SK-N-SH treated with all-trans-retinoic acid at 6 μM for 48 hours (cell line): Measurements from ENCODE around the gene UBQLN4.
A peak's percentile ranks its signal among the peaks of the same experiment; 100 is the strongest.

ENCODE experiments used
- ATAC-seq: fragments of 200-7000 bp; cut with Tn5 transposase; 3 replicates; pipeline ENCODE4 v1.9.1; 2020; ENCODE audit warnings: mild to moderate bottlenecking, moderate library complexity
- ARNTL ChIP-seq: fragments of 450-650 bp; formaldehyde crosslinking; IDR thresholded peaks from 2 replicates; pipeline ENCODE4 v1.5.0; 2020; ENCODE audit warnings: low read depth, mild to moderate bottlenecking, moderate library complexity, borderline replicate concordance
- BACH2 ChIP-seq: fragments of 250-450 bp; sonication (Bioruptor Pico); IDR thresholded peaks from 2 replicates; pipeline ENCODE4 v1.9.0; 2021; ENCODE audit warnings: mild to moderate bottlenecking, borderline replicate concordance
- CSDC2 ChIP-seq: fragments of 250-450 bp; sonication (Bioruptor Pico); IDR thresholded peaks from 2 replicates; pipeline ENCODE4 v1.5.0; 2020; ENCODE audit warnings: mild to moderate bottlenecking, moderate library complexity
- ESRRG ChIP-seq: fragments of 250-450 bp; sonication (Bioruptor Pico); IDR thresholded peaks from 2 replicates; pipeline ENCODE4 v1.6.1; 2021; ENCODE audit warnings: mild to moderate bottlenecking
- GLIS3 ChIP-seq: fragments of 250-450 bp; sonication (Bioruptor Pico); IDR thresholded peaks from 2 replicates; pipeline ENCODE4 v1.5.0; 2020; ENCODE audit warnings: mild to moderate bottlenecking, moderate library complexity
- ISL1 ChIP-seq: fragments of 250-450 bp; sonication (Bioruptor Pico); IDR thresholded peaks from 2 replicates; pipeline ENCODE4 v2.1.2; 2022; ENCODE audit warnings: mild to moderate bottlenecking, moderate library complexity
- OSR1 ChIP-seq: fragments of 250-450 bp; sonication (Bioruptor Pico); IDR thresholded peaks from 2 replicates; pipeline ENCODE4 v1.8.0; 2022; ENCODE audit warnings: moderate library complexity, mild to moderate bottlenecking, inconsistent platforms
- PPARA ChIP-seq: fragments of 250-450 bp; sonication (Bioruptor Pico); IDR thresholded peaks from 2 replicates; pipeline ENCODE4 v1.5.0; 2020; ENCODE audit warnings: mild to moderate bottlenecking, borderline replicate concordance
- RARB ChIP-seq: fragments of 250-450 bp; sonication (Bioruptor Pico); IDR thresholded peaks from 2 replicates; pipeline ENCODE4 v1.8.0; 2021; ENCODE audit warnings: mild to moderate bottlenecking, moderate library complexity
- SNAI2 ChIP-seq: fragments of 250-450 bp; sonication (Bioruptor Pico); IDR thresholded peaks from 2 replicates; pipeline ENCODE4 v1.5.0; 2020; ENCODE audit warnings: mild to moderate bottlenecking, moderate library complexity
- TCF4 ChIP-seq: fragments of 250-450 bp; sonication (Bioruptor Pico); IDR thresholded peaks from 2 replicates; pipeline ENCODE4 v1.8.0; 2021; ENCODE audit warnings: mild to moderate bottlenecking, moderate library complexity, borderline replicate concordance
- ZC3H10 ChIP-seq: fragments of 250-450 bp; sonication (Bioruptor Pico); IDR thresholded peaks from 2 replicates; pipeline ENCODE4 v1.5.1; 2021; ENCODE audit warnings: mild to moderate bottlenecking, moderate library complexity
- ZFP30 ChIP-seq: fragments of 450-650 bp; formaldehyde crosslinking; IDR thresholded peaks from 2 replicates; pipeline ENCODE4 v1.5.0; 2022; ENCODE audit warnings: mild to moderate bottlenecking, moderate library complexity
- ZNF70 ChIP-seq: fragments of 450-650 bp; formaldehyde crosslinking; IDR thresholded peaks from 2 replicates; pipeline ENCODE4 v1.5.0; 2020; ENCODE audit warnings: mild to moderate bottlenecking, moderate library complexity
- ZNF8 ChIP-seq: fragments of 450-650 bp; formaldehyde crosslinking; IDR thresholded peaks from 2 replicates; pipeline ENCODE4 v1.5.0; 2020; ENCODE audit warnings: mild to moderate bottlenecking, moderate library complexity
- TF ChIP-seq, protein P1 (sequence below): fragments of 250-450 bp; sonication (Bioruptor Pico); IDR thresholded peaks from 2 replicates; pipeline ENCODE4 v1.5.1; 2021; ENCODE audit warnings: mild to moderate bottlenecking, moderate library complexity
- TF ChIP-seq, protein P2 (sequence below): fragments of 250-450 bp; sonication (Bioruptor Pico); IDR thresholded peaks from 2 replicates; pipeline ENCODE4 v1.5.0; 2020; ENCODE audit warnings: mild to moderate bottlenecking, moderate library complexity
- TF ChIP-seq, protein P3 (sequence below): fragments of 250-450 bp; sonication (Bioruptor Pico); IDR thresholded peaks from 2 replicates; pipeline ENCODE4 v1.5.1; 2020; ENCODE audit warnings: low read depth, mild to moderate bottlenecking, moderate library complexity
- TF ChIP-seq, protein P4 (sequence below): fragments of 250-450 bp; sonication (Bioruptor Pico); IDR thresholded peaks from 2 replicates; pipeline ENCODE4 v1.8.0; 2020; ENCODE audit warnings: mild to moderate bottlenecking, moderate library complexity, borderline replicate concordance
- TF ChIP-seq, protein P5 (sequence below): fragments of 250-450 bp; sonication (Bioruptor Pico); IDR thresholded peaks from 2 replicates; pipeline ENCODE4 v1.8.0; 2021; ENCODE audit warnings: low read depth, mild to moderate bottlenecking, moderate library complexity, borderline replicate concordance

UBQLN4 gene

DNA sequence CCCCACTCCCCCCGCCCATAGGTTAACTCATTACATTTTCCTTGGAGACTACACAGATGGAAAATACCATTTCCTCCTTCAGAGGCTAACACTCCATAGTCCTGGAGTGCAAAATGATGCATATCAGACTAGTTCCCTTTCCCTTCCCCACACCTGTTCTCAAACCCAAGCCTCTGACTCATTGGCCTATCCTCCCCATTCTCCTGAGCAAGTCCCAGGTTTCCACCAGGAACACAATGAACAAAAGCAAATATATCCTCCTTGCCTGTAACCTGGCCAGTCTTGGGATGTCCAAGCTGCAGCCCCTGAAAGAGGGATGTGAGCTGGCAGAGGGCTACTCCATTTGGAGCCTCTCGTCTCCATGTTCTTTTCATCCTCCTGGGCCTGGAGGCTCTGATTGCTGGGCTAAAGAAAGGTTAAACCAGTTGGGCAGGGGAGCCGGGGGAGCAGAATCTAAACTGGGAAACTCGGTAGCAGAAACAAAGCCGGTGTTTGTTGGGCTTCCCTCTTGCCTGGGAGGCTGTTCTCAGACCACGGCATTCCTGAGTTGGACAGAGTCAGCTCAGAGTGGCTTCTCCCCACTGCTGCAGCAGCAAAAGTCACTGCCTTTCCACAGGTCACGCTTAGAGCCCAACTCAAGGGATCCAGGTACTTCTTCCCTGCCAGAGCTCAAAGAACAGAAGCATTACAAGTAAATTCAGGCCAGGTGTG, 46.8 kb downstream of the UBQLN4 start:
- peak; percentile 32 for ATAC-seq
- TF ChIP-seq ISL1 (no peak), RARB (CRISPR knock-in tag) (no peak), ARNTL (CRISPR knock-in tag) (no peak), ZFP30 (CRISPR knock-in tag) (no peak), ZNF70 (no peak), GLIS3 (no peak), ZNF8 (CRISPR knock-in tag) (no peak), OSR1 (CRISPR knock-in tag) (no peak), PPARA (CRISPR knock-in tag) (no peak), CSDC2 (CRISPR knock-in tag) (no peak), SNAI2 (CRISPR knock-in tag) (no peak), ZC3H10 (CRISPR knock-in tag) (no peak), TCF4 (CRISPR knock-in tag) (no peak)
- TF ChIP-seq, protein P1, sequence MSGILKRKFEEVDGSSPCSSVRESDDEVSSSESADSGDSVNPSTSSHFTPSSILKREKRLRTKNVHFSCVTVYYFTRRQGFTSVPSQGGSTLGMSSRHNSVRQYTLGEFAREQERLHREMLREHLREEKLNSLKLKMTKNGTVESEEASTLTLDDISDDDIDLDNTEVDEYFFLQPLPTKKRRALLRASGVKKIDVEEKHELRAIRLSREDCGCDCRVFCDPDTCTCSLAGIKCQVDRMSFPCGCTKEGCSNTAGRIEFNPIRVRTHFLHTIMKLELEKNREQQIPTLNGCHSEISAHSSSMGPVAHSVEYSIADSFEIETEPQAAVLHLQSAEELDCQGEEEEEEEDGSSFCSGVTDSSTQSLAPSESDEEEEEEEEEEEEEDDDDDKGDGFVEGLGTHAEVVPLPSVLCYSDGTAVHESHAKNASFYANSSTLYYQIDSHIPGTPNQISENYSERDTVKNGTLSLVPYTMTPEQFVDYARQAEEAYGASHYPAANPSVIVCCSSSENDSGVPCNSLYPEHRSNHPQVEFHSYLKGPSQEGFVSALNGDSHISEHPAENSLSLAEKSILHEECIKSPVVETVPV (CRISPR knock-in tag) = no peak
- TF ChIP-seq, protein P2, sequence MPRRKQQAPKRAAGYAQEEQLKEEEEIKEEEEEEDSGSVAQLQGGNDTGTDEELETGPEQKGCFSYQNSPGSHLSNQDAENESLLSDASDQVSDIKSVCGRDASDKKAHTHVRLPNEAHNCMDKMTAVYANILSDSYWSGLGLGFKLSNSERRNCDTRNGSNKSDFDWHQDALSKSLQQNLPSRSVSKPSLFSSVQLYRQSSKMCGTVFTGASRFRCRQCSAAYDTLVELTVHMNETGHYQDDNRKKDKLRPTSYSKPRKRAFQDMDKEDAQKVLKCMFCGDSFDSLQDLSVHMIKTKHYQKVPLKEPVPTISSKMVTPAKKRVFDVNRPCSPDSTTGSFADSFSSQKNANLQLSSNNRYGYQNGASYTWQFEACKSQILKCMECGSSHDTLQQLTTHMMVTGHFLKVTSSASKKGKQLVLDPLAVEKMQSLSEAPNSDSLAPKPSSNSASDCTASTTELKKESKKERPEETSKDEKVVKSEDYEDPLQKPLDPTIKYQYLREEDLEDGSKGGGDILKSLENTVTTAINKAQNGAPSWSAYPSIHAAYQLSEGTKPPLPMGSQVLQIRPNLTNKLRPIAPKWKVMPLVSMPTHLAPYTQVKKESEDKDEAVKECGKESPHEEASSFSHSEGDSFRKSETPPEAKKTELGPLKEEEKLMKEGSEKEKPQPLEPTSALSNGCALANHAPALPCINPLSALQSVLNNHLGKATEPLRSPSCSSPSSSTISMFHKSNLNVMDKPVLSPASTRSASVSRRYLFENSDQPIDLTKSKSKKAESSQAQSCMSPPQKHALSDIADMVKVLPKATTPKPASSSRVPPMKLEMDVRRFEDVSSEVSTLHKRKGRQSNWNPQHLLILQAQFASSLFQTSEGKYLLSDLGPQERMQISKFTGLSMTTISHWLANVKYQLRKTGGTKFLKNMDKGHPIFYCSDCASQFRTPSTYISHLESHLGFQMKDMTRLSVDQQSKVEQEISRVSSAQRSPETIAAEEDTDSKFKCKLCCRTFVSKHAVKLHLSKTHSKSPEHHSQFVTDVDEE (CRISPR knock-in tag) = no peak
- TF ChIP-seq, protein P3, sequence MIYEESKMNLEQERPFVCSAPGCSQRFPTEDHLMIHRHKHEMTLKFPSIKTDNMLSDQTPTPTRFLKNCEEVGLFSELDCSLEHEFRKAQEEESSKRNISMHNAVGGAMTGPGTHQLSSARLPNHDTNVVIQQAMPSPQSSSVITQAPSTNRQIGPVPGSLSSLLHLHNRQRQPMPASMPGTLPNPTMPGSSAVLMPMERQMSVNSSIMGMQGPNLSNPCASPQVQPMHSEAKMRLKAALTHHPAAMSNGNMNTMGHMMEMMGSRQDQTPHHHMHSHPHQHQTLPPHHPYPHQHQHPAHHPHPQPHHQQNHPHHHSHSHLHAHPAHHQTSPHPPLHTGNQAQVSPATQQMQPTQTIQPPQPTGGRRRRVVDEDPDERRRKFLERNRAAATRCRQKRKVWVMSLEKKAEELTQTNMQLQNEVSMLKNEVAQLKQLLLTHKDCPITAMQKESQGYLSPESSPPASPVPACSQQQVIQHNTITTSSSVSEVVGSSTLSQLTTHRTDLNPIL = no peak
- TF ChIP-seq, protein P4, sequence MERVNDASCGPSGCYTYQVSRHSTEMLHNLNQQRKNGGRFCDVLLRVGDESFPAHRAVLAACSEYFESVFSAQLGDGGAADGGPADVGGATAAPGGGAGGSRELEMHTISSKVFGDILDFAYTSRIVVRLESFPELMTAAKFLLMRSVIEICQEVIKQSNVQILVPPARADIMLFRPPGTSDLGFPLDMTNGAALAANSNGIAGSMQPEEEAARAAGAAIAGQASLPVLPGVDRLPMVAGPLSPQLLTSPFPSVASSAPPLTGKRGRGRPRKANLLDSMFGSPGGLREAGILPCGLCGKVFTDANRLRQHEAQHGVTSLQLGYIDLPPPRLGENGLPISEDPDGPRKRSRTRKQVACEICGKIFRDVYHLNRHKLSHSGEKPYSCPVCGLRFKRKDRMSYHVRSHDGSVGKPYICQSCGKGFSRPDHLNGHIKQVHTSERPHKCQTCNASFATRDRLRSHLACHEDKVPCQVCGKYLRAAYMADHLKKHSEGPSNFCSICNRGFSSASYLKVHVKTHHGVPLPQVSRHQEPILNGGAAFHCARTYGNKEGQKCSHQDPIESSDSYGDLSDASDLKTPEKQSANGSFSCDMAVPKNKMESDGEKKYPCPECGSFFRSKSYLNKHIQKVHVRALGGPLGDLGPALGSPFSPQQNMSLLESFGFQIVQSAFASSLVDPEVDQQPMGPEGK (CRISPR knock-in tag) = no peak
- TF ChIP-seq, protein P5, sequence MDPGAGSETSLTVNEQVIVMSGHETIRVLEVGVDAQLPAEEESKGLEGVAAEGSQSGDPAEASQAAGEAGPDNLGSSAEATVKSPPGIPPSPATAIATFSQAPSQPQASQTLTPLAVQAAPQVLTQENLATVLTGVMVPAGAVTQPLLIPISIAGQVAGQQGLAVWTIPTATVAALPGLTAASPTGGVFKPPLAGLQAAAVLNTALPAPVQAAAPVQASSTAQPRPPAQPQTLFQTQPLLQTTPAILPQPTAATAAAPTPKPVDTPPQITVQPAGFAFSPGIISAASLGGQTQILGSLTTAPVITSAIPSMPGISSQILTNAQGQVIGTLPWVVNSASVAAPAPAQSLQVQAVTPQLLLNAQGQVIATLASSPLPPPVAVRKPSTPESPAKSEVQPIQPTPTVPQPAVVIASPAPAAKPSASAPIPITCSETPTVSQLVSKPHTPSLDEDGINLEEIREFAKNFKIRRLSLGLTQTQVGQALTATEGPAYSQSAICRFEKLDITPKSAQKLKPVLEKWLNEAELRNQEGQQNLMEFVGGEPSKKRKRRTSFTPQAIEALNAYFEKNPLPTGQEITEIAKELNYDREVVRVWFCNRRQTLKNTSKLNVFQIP (CRISPR knock-in tag) = no peak

DNA sequence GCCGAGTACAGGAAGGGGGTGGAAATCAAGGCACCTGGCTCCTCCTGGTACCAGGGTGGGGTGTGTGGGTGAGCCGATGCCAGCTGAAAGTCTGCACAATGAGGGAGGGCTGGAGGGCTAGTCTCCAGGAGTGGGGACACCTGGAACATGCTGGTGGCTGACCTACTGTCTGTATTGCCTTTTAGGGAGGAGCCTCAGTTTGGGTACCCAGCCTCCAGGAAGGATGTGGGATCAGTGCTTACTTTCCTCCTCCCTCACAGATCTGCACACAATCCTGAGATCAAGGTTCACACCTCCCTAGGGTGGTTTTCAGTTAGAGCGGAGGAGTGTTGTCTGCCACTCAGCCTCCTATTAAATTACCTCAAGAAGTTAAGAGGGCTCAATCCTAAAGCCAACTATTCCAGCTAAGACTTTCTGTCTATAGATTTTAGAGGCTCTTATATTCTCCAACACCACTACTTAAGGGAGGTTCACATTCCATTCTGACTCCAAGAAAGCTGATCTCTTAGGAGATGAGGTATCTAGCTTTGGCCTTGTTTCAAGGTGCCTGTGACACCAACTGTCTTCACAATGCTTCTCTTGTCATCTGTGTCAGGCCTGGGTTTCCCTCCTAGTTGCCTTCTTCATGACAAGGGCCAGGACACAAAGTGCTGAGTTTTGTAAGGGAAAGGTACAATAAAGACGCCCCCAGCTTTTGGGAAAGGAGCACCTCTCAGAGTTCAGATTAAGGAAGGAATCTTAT, 48.6 kb downstream of the UBQLN4 start:
- no peak for TF ChIP-seq PPARA (CRISPR knock-in tag)
- no peak for TF ChIP-seq ESRRG (CRISPR knock-in tag)
- TF ChIP-seq SNAI2 (CRISPR knock-in tag) = no peak
- TF ChIP-seq TCF4 (CRISPR knock-in tag) = no peak
- TF ChIP-seq ARNTL (CRISPR knock-in tag) = no peak
- TF ChIP-seq BACH2 (CRISPR knock-in tag) = no peak
- TF ChIP-seq, protein P2 (CRISPR knock-in tag) = no peak
- TF ChIP-seq, protein P3 = no peak
- TF ChIP-seq GLIS3 = no peak
- no peak for TF ChIP-seq ZC3H10 (CRISPR knock-in tag)
- no peak for TF ChIP-seq ZFP30 (CRISPR knock-in tag)

More for the DNA sequence above, 48.6 kb downstream of the UBQLN4 start:
- ATAC-seq = peak; percentile 32
